ENCODE data around the gene ARHGAP42.

The ARHGAP42 gene

GRCh38 chr11:100677796-100678195 is 9.3 kb upstream of the ARHGAP42 start:
- DNase-seq (ENCODE audit: low read depth, low spot score): no peak
- H3K27ac ChIP-seq: no peak overlapping the region

- no peak for DNase-seq (ENCODE audit: low read depth, low spot score)
- H3K27ac ChIP-seq: no peak overlapping the region
Observed at GRCh38 chr11:100680070-100680469, 7.0 kb upstream of the ARHGAP42 start.

- DNase-seq (ENCODE audit: low read depth, low spot score): peak; percentile 85
- H3K27ac ChIP-seq: peak overlapping the region; percentile 51
Observed at GRCh38 chr11:100681064-100681502, 6.0 kb upstream of the ARHGAP42 start.

- DNase-seq (ENCODE audit: low read depth, low spot score): no peak
- H3K27ac ChIP-seq: no peak overlapping the region
Observed at GRCh38 chr11:100682247-100682969, 4.7 kb upstream of the ARHGAP42 start.

GRCh38 chr11:100683126-100683525 is 4.0 kb upstream of the ARHGAP42 start:
- no peak for DNase-seq (ENCODE audit: low read depth, low spot score)
- no peak overlapping the region for H3K27ac ChIP-seq

GRCh38 chr11:100684101-100685065 is 2.7 kb upstream of the ARHGAP42 start:
- no peak for DNase-seq (ENCODE audit: low read depth, low spot score)
- peak overlapping the region; percentile 67 for H3K27ac ChIP-seq

- no peak for DNase-seq (ENCODE audit: low read depth, low spot score)
- H3K27ac ChIP-seq: peak overlapping the region; percentile 63
Observed at GRCh38 chr11:100686476-100687053, 523 bp upstream of the ARHGAP42 start.

- DNase-seq (ENCODE audit: low read depth, low spot score): no peak
- peak overlapping the region; percentile 63 for H3K27ac ChIP-seq
Observed at GRCh38 chr11:100687630-100688395, 725 bp downstream of the ARHGAP42 start.

- no peak for DNase-seq (ENCODE audit: low read depth, low spot score)
- no peak overlapping the region for H3K27ac ChIP-seq
Observed at GRCh38 chr11:100689141-100689540, 2.1 kb downstream of the ARHGAP42 start.

GRCh38 chr11:100691896-100692653 is 5.0 kb downstream of the ARHGAP42 start:
- no peak for DNase-seq (ENCODE audit: low read depth, low spot score)
- peak overlapping the region; percentile 55 for H3K27ac ChIP-seq

GRCh38 chr11:100695911-100696310 is 8.8 kb downstream of the ARHGAP42 start:
- no peak for DNase-seq (ENCODE audit: low read depth, low spot score)
- no peak overlapping the region for H3K27ac ChIP-seq

GRCh38 chr11:100703139-100703538 is 16.1 kb downstream of the ARHGAP42 start:
- DNase-seq (ENCODE audit: low read depth, low spot score): no peak
- H3K27ac ChIP-seq: no peak overlapping the region

- no peak for DNase-seq (ENCODE audit: low read depth, low spot score)
- no peak overlapping the region for H3K27ac ChIP-seq
Observed at GRCh38 chr11:100703801-100704575, 16.9 kb downstream of the ARHGAP42 start.

GRCh38 chr11:100705447-100705846 is 18.4 kb downstream of the ARHGAP42 start:
- no peak overlapping the region for H3K27ac ChIP-seq
- no peak for DNase-seq (ENCODE audit: low read depth, low spot score)

- no peak overlapping the region for H3K27ac ChIP-seq
- DNase-seq (ENCODE audit: low read depth, low spot score): no peak
Observed at GRCh38 chr11:100706179-100706578, 19.1 kb downstream of the ARHGAP42 start.

- no peak overlapping the region for H3K27ac ChIP-seq
- no peak for DNase-seq (ENCODE audit: low read depth, low spot score)
Observed at GRCh38 chr11:100709233-100709957, 22.3 kb downstream of the ARHGAP42 start.

GRCh38 chr11:100711984-100712383 is 24.9 kb downstream of the ARHGAP42 start:
- DNase-seq (ENCODE audit: low read depth, low spot score): no peak
- H3K27ac ChIP-seq: no peak overlapping the region

- DNase-seq (ENCODE audit: low read depth, low spot score): no peak
- H3K27ac ChIP-seq: no peak overlapping the region
Observed at GRCh38 chr11:100712583-100712982, 25.5 kb downstream of the ARHGAP42 start.

Measured in epithelial cell of prostate (primary cell).